RWPE2 (cell line): Measurements from ENCODE around the gene EFCAB13.
"Not testable (repeated sequence)": the region's sequence is repeated elsewhere in the genome, so short reads cannot be mapped to it uniquely, and the experiment has no call there.

Experiments used
- ATAC-seq: fragments of 200-7000 bp; cut with Tn5 transposase; 3 replicates; pipeline ENCODE4 v1.9.1; 2021; ENCODE audit warnings: low read depth
- DNase-seq: peaks from one replicate; pipeline ENCODE4 v3.0.0-alpha.2; 2020; ENCODE audit warnings: low spot score
- H3K27ac ChIP-seq: fragments of 450-650 bp; 2 replicates; pipeline ENCODE4 v1.5.1; 2017; ENCODE audit warnings: mild to moderate bottlenecking; ENCODE audit not compliant: poor library complexity, severe bottlenecking
- H3K27me3 ChIP-seq: fragments of 250-450 bp; sonication (Bioruptor Pico); 2 replicates; pipeline ENCODE4 v1.5.1; 2021; ENCODE audit warnings: mild to moderate bottlenecking, moderate library complexity; ENCODE audit not compliant: insufficient read depth, poor library complexity, severe bottlenecking
- H3K36me3 ChIP-seq: fragments of 250-450 bp; sonication (Bioruptor Pico); 2 replicates; pipeline ENCODE4 v1.5.1; 2020; ENCODE audit warnings: low read depth, mild to moderate bottlenecking, moderate library complexity
- H3K4me1 ChIP-seq: fragments of 250-450 bp; sonication (Bioruptor Pico); 2 replicates; pipeline ENCODE4 v1.5.1; 2021; ENCODE audit warnings: mild to moderate bottlenecking, moderate library complexity; ENCODE audit not compliant: insufficient read depth, poor library complexity, severe bottlenecking
- H3K4me3 ChIP-seq: fragments of 250-450 bp; sonication (Bioruptor Pico); 2 replicates; pipeline ENCODE4 v1.5.1; 2021; ENCODE audit warnings: mild to moderate bottlenecking, moderate library complexity; ENCODE audit not compliant: severe bottlenecking
- H3K9me3 ChIP-seq: fragments of 250-450 bp; sonication (Bioruptor Pico); 2 replicates; pipeline ENCODE4 v1.5.1; 2021; ENCODE audit warnings: mild to moderate bottlenecking, moderate library complexity; ENCODE audit not compliant: severe bottlenecking
- TF ChIP-seq, protein P1 (sequence below): fragments of 450-650 bp; IDR thresholded peaks from one replicate; pipeline ENCODE4 v1.5.1; 2017; ENCODE audit warnings: mild to moderate bottlenecking, moderate library complexity; ENCODE audit not compliant: poor library complexity, severe bottlenecking

Gene EFCAB13

DNA sequence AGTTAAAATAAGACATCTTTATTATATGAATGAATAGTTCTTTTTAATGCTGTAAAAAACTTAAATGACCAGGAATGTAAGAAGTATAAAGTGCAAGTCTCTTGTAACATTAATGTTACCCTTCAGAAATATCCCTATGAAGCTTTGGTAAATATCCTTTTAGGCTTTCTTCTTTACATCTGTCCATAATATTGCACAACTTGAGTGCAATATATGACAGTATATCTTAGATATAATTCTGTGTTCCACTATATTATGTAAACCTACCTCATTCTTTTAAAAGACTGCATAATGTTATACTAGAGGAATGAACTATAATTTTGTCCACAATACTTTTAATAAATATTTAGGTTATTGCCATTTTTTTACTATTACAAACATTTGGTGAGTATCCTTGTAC, 81.1 kb downstream of the EFCAB13 start:
- Histone ChIP-seq H3K27ac (no peak overlapping the region), H3K9me3 (no peaks in the 10 kb centered on the region), H3K36me3 (no peaks in the 10 kb centered on the region), H3K4me1 (no peaks in the 10 kb centered on the region), H3K27me3 (no peaks in the 10 kb centered on the region), H3K4me3 (no peak overlapping the region)
- TF ChIP-seq, protein P1, sequence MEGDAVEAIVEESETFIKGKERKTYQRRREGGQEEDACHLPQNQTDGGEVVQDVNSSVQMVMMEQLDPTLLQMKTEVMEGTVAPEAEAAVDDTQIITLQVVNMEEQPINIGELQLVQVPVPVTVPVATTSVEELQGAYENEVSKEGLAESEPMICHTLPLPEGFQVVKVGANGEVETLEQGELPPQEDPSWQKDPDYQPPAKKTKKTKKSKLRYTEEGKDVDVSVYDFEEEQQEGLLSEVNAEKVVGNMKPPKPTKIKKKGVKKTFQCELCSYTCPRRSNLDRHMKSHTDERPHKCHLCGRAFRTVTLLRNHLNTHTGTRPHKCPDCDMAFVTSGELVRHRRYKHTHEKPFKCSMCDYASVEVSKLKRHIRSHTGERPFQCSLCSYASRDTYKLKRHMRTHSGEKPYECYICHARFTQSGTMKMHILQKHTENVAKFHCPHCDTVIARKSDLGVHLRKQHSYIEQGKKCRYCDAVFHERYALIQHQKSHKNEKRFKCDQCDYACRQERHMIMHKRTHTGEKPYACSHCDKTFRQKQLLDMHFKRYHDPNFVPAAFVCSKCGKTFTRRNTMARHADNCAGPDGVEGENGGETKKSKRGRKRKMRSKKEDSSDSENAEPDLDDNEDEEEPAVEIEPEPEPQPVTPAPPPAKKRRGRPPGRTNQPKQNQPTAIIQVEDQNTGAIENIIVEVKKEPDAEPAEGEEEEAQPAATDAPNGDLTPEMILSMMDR: no peak
- ATAC-seq: no peak
- DNase-seq: no peak

- Histone ChIP-seq H3K36me3 (no peaks in the 10 kb centered on the region), H3K4me1 (no peaks in the 10 kb centered on the region), H3K9me3 (no peaks in the 10 kb centered on the region), H3K27ac (no peak overlapping the region), H3K27me3 (no peaks in the 10 kb centered on the region), H3K4me3 (no peak overlapping the region)
- no peak for DNase-seq
- TF ChIP-seq, protein P1: no peak
- ATAC-seq: no peak
These were observed 90.1 kb downstream of the EFCAB13 start for GRCh38 chr17:47413872-47414271.

GRCh38 chr17:47414612-47415011, 90.9 kb downstream of the EFCAB13 start:
- Histone ChIP-seq H3K27me3 (no peaks in the 10 kb centered on the region), H3K9me3 (no peaks in the 10 kb centered on the region)
- no peak for ATAC-seq

GRCh38 chr17:47423406-47424295, 99.9 kb downstream of the EFCAB13 start:
- Histone ChIP-seq H3K36me3 (no peaks in the 10 kb centered on the region; the same call in 1 of the 2 replicates), H3K27ac (no peak overlapping the region), H3K9me3 (no peaks in the 10 kb centered on the region), H3K4me3 (peak overlapping the region; percentile 34), H3K27me3 (no peaks in the 10 kb centered on the region), H3K4me1 (peaks cover 5% of the 10 kb centered on the region)
- TF ChIP-seq, protein P1: no peak
- ATAC-seq (peak; percentile 76), DNase-seq (peak; percentile 51)

More at GRCh38 chr17:47414612-47415011, 90.9 kb downstream of the EFCAB13 start:
- H3K36me3 ChIP-seq: no peaks in the 10 kb centered on the region
- no peaks in the 10 kb centered on the region for H3K4me1 ChIP-seq
- TF ChIP-seq, protein P1: no peak
- H3K4me3 ChIP-seq: no peak overlapping the region
- DNase-seq: no peak
- no peak overlapping the region for H3K27ac ChIP-seq

- H3K4me3 ChIP-seq, H3K36me3 ChIP-seq, H3K27me3 ChIP-seq, H3K9me3 ChIP-seq, H3K27ac ChIP-seq, H3K4me1 ChIP-seq, ATAC-seq, DNase-seq: not testable (repeated sequence)
These were observed 101.5 kb downstream of the EFCAB13 start for GRCh38 chr17:47425233-47425632.

DNA sequence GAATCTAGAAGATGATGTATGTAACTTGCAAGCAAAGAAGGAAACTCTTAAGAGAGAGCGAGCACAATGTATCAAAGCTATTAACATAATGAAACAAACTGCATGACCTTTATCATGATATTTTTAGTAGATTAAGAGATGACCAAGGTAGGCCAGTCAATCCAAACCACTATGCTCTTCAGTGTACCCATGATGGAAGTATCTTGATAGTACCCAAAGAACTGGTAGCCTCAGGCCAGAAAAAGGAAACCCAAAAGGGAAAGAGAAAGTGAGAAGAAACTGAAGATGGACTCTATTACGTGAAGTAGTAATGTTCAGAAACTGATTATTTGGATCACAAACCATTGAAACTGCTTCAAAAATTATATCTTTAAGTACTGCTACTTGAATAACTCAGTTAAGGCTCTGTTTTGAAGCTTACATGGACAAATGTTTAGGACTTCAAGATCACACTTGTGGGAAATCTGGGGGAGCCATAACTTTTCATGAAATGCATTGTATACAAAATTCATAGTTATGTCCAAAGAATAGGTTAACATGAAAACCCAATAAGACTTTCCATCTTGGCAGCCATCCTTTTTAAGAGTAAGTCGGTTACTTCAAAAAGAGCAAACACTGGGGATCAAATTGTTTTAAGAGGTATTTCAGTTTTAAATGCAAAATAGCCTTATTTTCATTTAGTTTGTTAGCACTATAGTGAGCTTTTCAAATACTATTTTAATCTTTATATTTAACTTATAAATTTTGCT, 102.3 kb downstream of the EFCAB13 start:
- H3K27ac ChIP-seq, H3K4me3 ChIP-seq, H3K4me1 ChIP-seq, ATAC-seq, H3K36me3 ChIP-seq, H3K27me3 ChIP-seq, H3K9me3 ChIP-seq, DNase-seq: not testable (repeated sequence)
